ENCODE measurements around the gene CACNB2. TPM values are rescaled to one million over a fixed set of nuclear protein-coding genes. Genes with fewer than 3 reads are reported as not detected.
A peak's percentile ranks its signal among the peaks of the same experiment; 100 is the strongest.
"Not testable (repeated sequence)": the region's sequence is repeated elsewhere in the genome, so short reads cannot be mapped to it uniquely, and the experiment has no call there.

CACNB2 gene
- polyA plus RNA-seq, 6 donors from 2014 or later, result 0.16 to 0.73 (median 0.41) TPM; not detected in 1

DNA sequence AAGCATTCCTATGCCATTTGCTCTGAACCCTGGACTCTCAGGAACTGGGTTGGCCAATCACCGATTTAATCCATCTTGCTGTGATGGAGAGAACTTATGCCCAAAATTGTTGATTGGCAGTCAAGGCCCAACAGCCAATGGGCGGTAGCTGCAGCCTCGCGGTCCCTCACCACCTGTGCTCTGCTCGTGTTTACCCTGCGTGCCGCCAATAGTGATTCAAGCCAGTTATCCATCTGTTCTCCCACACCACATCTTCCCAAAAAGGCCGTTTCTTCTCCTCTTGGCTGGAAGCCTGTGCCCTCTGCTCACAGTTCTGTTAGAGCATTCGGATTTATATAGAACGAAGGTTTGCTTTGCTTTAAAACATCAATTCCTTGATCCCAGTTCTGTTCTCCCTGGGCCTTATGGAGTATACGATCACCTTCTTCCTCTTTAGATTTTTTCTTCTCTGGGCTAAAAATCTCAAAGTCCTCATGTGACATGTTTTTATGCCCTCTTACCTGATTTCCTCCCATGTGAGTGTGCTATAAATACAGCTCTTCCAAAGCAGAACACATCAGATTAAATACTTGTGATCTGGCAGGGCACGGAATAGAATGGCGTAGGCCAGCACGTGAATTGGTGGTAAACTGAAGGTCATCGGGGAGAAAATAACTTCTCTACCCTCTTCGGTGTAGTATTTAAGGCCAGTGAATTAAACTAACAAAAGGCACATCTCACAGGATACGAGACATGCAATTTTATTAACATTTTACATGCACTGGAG, 298.3 kb downstream of the CACNB2 start:
- Mint-ChIP-seq H3K4me1 (no peaks in the 10 kb centered on the region), H3K27ac (peak overlapping the region in 1 of 6 donors; percentile 12), H3K27me3 (no peaks in the 10 kb centered on the region), H3K4me3 (no peak overlapping the region), H3K9me3 (no peaks in the 10 kb centered on the region), H3K36me3 (no peaks in the 10 kb centered on the region)
- no peak for DNase-seq
- ATAC-seq (ENCODE audit: low read depth in 2 of 2), result no peak

DNA sequence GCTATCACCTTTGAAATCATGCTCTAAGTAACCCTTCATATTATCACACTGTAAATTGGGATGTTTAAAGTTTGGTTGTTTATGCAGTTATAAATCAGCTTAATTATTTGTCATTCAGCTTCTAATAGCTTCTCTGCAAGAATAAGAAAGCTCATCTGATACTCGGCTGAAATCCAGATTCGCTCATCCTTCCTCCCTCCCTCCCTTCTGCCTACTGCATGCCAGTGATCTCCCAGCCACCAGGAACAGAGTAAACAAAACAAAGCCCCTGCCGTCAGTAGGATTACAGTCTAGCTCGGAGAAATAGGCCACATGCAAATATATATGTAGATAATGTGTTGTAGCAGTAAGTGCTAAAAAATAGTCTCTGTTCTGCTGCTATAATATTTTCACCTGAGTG, 299.4 kb downstream of the CACNB2 start:
- H3K4me1 Mint-ChIP-seq, result no peaks in the 10 kb centered on the region
- DNase-seq (no peak), ATAC-seq (ENCODE audit: low read depth in 2 of 2) (no peak)
- no peaks in the 10 kb centered on the region for H3K36me3 Mint-ChIP-seq
- H3K27ac Mint-ChIP-seq, result no peak overlapping the region
- H3K27me3 Mint-ChIP-seq, result no peaks in the 10 kb centered on the region
- H3K9me3 Mint-ChIP-seq, result peaks cover 0 to 3% (median 0%) of the 10 kb centered on the region in 7 donors
- H3K4me3 Mint-ChIP-seq, result no peak overlapping the region

DNA sequence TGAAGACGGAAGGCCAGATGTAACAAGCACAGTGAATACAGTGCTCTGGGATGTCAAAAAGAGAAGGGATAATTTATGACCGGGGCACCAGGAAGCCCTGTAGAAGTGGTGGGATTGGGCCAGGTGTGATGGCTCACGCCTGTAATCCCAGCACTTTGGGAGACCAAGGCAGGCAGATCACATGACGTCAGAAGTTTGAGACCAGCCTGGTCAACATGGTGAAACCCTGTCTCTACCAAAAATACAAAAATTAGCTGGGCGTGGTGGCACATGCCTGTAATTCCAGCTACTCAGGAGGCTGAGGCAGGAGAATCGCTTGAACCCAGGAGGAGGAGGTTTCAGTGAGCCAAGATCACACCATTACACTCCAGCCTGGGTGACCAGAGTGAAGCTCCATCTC, 305.4 kb downstream of the CACNB2 start:
- not testable (repeated sequence) for H3K36me3 Mint-ChIP-seq; H3K9me3 Mint-ChIP-seq; H3K27ac Mint-ChIP-seq; H3K4me1 Mint-ChIP-seq; DNase-seq; ATAC-seq (ENCODE audit: low read depth in 2 of 2); H3K27me3 Mint-ChIP-seq; H3K4me3 Mint-ChIP-seq

DNA sequence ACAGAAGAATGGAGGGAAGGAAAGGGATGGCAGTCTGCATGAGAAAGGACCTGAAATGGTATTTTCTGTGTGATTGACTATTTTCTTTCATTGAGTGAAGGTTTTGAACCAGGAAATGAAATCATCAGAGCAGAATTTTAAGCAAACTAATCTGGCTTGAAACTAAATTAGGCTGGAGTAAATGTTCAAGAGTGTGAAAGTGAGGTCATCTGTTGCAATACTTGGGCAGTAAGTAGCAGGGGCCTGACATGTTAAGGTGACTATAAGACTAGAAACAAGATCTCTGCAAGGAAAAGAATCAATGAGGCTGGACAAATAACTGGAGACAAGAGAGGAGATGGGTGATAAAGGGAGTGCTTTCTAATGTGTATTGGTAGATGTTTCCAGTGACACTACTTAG, 306.0 kb downstream of the CACNB2 start:
- ATAC-seq (ENCODE audit: low read depth in 2 of 2) (no peak), DNase-seq (no peak)
- Mint-ChIP-seq H3K4me3 (no peak overlapping the region), H3K27ac (no peak overlapping the region), H3K9me3 (peaks cover 0 to 3% (median 0%) of the 10 kb centered on the region in 7 donors), H3K4me1 (no peaks in the 10 kb centered on the region), H3K27me3 (peaks cover 0 to 5% (median 0%) of the 10 kb centered on the region in 3 donors), H3K36me3 (no peaks in the 10 kb centered on the region)

DNA sequence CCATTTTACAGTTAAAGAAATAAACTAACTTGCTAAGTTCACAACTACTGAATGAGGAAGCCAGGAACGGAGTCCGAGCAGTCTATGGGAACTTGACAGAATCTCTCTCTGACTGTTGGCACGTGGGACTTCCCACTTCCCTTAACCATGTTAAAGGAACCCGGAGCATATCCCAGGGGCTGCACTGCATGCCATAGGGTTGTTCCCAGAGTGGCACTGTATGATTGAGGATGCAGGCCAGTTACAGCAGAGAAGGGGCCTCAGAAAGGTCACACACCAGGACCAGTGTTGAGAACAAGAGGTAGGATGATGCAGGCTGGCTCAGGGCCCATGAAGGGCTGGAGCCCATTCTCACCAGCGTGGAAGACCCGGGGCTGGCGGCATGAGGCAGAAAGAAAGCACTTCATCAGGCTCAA, 309.4 kb downstream of the CACNB2 start:
- H3K36me3 Mint-ChIP-seq, result no peaks in the 10 kb centered on the region
- no peak overlapping the region for H3K27ac Mint-ChIP-seq
- no peaks in the 10 kb centered on the region for H3K4me1 Mint-ChIP-seq
- H3K4me3 Mint-ChIP-seq, result no peak overlapping the region
- peaks cover 0 to 5% (median 0%) of the 10 kb centered on the region in 3 donors for H3K27me3 Mint-ChIP-seq
- no peak for DNase-seq
- H3K9me3 Mint-ChIP-seq, result no peaks in the 10 kb centered on the region
- ATAC-seq (ENCODE audit: low read depth in 2 of 2), result no peak

DNA sequence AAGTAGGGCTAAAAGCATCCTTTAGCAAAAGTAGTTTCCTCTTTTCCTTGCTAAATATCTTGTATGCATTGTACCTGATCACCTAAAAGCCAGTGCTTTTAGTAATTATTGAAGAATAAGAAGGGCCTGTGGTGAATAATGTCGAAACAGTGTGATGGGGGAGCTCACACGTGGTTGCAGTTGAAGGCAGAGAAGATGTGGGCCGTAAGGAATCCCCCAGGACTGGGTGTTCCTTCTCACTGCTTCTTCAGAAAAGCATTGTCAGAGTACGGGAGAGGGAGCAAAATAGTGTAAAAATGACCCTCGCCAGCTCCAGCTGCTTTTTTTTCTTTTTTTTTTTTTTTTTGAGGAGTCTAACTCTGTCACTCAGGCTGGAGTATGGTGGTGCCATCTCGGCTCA, 310.1 kb downstream of the CACNB2 start:
- H3K27me3 Mint-ChIP-seq, result peaks cover 0 to 5% (median 0%) of the 10 kb centered on the region in 3 donors
- DNase-seq (no peak), ATAC-seq (ENCODE audit: low read depth in 2 of 2) (no peak)
- peaks cover 3 to 5% (median 4%) of the 10 kb centered on the region in 3 donors for H3K4me1 Mint-ChIP-seq
- H3K9me3 Mint-ChIP-seq, result no peaks in the 10 kb centered on the region
- H3K4me3 Mint-ChIP-seq, result no peak overlapping the region
- no peaks in the 10 kb centered on the region for H3K36me3 Mint-ChIP-seq
- H3K27ac Mint-ChIP-seq, result no peak overlapping the region

DNA sequence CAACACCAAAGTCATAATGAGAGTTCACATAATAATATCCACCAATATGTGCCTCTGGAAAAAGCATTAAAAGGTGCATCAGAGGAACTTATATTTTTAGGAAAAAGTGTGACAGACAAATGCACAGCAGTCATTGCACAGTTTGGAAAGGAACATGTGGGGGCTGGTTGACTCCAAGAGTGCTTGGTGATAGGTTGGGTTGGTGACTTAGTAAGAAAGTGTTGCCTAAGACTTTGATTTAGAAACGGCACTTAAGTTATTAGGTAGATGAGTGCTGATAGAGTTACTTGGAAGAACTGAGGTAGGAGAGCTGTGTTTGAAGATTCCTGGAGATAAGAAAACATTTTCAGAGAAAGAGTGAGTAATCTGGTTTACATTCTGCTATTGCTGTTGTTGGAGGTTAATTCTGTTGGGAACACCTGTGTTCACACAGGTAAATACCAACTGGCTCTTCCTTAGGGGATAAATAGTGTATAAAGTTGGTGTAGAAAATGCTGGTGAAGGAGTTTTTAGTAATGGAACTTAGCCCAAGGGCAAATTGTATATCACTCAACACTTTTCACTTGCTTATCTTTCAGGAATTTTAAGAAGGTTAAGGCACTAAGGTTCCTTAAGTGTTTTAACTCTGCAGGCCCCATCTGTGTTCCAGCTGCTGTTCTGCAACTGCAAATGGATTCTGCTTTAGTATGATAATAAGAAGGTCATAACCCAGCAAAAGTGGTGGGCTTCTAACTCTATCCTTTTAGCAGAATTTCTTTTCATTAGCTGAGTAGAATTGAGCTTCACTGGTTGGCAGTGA, 315.1 kb downstream of the CACNB2 start:
- no peaks in the 10 kb centered on the region for H3K27me3 Mint-ChIP-seq
- H3K9me3 Mint-ChIP-seq, result no peaks in the 10 kb centered on the region
- DNase-seq (no peak), ATAC-seq (ENCODE audit: low read depth in 2 of 2) (no peak)
- no peak overlapping the region for H3K27ac Mint-ChIP-seq
- H3K36me3 Mint-ChIP-seq, result no peaks in the 10 kb centered on the region
- H3K4me1 Mint-ChIP-seq, result peaks cover 12 to 23% (median 21%) of the 10 kb centered on the region in 3 donors
- H3K4me3 Mint-ChIP-seq, result no peak overlapping the region

DNA sequence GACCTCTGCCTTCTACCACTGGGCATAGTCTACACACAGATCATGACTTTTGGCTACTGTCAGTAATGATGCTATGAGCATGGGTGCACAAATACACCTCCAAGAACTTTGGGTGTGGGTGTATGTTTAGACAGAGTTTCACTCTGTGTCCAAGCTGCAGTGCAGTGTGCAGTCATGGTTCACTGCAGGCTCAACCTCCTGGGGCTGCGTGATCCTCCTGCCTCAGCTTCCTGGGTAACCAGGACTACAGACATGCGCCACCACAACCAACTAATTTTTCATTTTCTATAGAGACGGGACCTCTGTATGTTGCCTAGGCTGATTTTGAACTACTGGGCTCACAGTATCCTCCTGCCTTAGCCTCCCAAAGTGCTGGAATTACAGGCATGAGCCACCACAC, 316.8 kb downstream of the CACNB2 start:
- H3K27ac Mint-ChIP-seq, result peak overlapping the region in 2 of 6 donors; percentile 72 to 86
- no peak for DNase-seq
- peak in 1 of 2 donors; percentile 64 for ATAC-seq (ENCODE audit: low read depth in 2 of 2)

DNA sequence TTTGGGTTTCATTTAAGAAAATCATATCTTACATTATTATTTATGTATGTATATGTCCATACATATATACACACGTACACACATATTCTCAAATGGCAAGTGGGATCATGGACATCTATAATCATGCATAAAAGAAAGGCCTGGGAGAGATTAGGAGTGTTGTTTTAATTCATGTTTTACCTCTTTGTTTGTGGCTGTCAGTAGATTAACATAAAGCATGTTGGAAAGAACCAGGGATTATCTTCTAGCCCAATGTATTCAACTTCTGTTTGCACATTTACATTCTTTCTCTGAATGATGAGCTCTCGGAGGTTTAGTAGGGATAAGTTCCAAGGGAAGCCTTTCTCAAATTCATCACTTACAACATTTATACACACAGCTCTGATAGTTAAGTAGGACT, 319.8 kb downstream of the CACNB2 start:
- Mint-ChIP-seq H3K27ac (no peak overlapping the region), H3K4me1 (peaks cover 11 to 22% (median 19%) of the 10 kb centered on the region in 3 donors), H3K36me3 (no peaks in the 10 kb centered on the region), H3K4me3 (no peak overlapping the region), H3K9me3 (peaks cover 0 to 6% (median 0%) of the 10 kb centered on the region in 7 donors), H3K27me3 (peaks cover 0 to 5% (median 3%) of the 10 kb centered on the region in 3 donors)
- DNase-seq, result no peak
- ATAC-seq (ENCODE audit: low read depth in 2 of 2), result no peak

More for the DNA sequence above, 316.8 kb downstream of the CACNB2 start:
- H3K4me1 Mint-ChIP-seq, result peaks cover 12 to 23% (median 21%) of the 10 kb centered on the region in 3 donors
- H3K9me3 Mint-ChIP-seq, result peaks cover 0 to 1% (median 0%) of the 10 kb centered on the region in 7 donors
- H3K27me3 Mint-ChIP-seq, result peaks cover 0 to 3% (median 0%) of the 10 kb centered on the region in 3 donors
- H3K4me3 Mint-ChIP-seq, result peak overlapping the region in 2 of 8 donors; percentile 2 to 18
- H3K36me3 Mint-ChIP-seq, result no peaks in the 10 kb centered on the region

DNA sequence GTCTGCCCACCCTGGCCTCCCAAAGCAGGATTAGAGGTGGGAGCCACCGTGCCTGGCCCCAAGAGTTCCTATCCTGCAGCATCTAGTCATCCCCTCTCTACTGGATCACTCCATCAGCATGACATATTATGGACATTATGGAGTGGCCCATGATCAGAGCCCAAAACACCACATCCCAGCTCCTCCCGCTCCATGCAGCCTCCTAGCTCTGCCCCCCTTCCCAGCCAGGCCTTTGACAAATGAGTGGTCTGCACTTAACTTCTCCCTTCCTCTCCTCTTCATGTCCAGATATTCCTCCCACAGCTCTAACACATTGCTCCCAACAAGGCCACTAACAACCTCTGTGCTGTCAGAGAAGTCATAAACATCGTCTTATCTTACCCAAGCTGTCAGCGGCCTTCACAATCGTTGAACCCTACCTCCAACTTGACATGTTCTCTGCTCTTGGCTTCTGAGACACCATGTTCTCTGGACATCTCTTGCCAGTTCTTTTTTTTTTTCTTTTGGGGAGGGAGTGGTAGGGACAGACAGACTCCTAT, 323.5 kb downstream of the CACNB2 start:
- no peak overlapping the region for H3K4me3 Mint-ChIP-seq
- H3K4me1 Mint-ChIP-seq, result no peaks in the 10 kb centered on the region
- H3K27me3 Mint-ChIP-seq, result peaks cover 0 to 7% (median 5%) of the 10 kb centered on the region in 3 donors
- no peak for DNase-seq
- peak overlapping the region in 1 of 6 donors; percentile 83 for H3K27ac Mint-ChIP-seq
- ATAC-seq (ENCODE audit: low read depth in 2 of 2), result no peak
- no peaks in the 10 kb centered on the region for H3K36me3 Mint-ChIP-seq
- peaks cover 0 to 6% (median 0%) of the 10 kb centered on the region in 7 donors for H3K9me3 Mint-ChIP-seq

DNA sequence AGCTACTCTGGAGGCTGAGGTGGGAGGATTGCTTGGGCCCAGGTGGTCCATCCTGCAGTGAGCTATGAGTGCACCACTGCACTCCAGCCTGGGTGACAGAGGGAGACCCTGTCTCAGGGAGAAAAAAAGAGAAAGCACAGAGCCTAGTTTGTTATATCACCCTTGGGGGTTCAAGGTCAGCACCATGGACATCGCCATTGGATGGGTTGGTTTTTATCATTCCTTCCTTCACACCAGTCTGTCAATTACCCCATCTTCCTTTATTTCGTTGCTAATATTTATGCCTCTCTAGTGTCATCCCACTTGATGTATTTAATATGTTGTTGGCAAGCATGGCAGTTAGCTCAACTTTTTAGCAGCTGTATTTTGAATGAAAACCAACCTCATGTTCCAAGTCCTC, 328.9 kb downstream of the CACNB2 start:
- peaks cover 0 to 4% (median 0%) of the 10 kb centered on the region in 3 donors for H3K27me3 Mint-ChIP-seq
- H3K36me3 Mint-ChIP-seq, result no peaks in the 10 kb centered on the region
- DNase-seq, result no peak
- ATAC-seq (ENCODE audit: low read depth in 2 of 2), result no peak
- no peak overlapping the region for H3K4me3 Mint-ChIP-seq
- H3K27ac Mint-ChIP-seq, result no peak overlapping the region
- H3K9me3 Mint-ChIP-seq, result peaks cover 0 to 6% (median 0%) of the 10 kb centered on the region in 7 donors
- peaks cover 4 to 8% (median 7%) of the 10 kb centered on the region in 3 donors for H3K4me1 Mint-ChIP-seq

DNA sequence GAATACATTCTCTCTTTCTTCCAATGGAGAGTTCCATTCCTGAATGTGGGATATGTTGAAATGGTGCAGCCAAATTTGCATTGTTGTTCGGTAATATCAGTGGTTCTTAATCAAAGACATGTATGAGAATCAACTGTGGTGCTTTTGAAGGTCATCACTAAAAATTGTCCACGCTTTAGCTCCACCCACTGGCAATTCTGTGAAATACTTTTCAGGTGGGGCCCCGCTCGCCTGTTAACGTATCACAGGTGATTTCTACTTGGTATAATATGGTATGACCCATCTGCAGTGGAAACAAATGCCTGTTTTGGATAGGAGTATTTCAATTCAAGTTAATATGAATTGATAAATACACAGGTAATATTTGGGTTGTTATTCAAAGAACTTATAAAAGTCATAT, 332.8 kb downstream of the CACNB2 start:
- H3K9me3 Mint-ChIP-seq, result no peaks in the 10 kb centered on the region
- H3K4me1 Mint-ChIP-seq, result peaks cover 4 to 8% (median 7%) of the 10 kb centered on the region in 3 donors
- H3K27me3 Mint-ChIP-seq, result no peaks in the 10 kb centered on the region
- ATAC-seq (ENCODE audit: low read depth in 2 of 2), result no peak
- H3K4me3 Mint-ChIP-seq, result no peak overlapping the region
- H3K36me3 Mint-ChIP-seq, result no peaks in the 10 kb centered on the region
- no peak for DNase-seq
- no peak overlapping the region for H3K27ac Mint-ChIP-seq

DNA sequence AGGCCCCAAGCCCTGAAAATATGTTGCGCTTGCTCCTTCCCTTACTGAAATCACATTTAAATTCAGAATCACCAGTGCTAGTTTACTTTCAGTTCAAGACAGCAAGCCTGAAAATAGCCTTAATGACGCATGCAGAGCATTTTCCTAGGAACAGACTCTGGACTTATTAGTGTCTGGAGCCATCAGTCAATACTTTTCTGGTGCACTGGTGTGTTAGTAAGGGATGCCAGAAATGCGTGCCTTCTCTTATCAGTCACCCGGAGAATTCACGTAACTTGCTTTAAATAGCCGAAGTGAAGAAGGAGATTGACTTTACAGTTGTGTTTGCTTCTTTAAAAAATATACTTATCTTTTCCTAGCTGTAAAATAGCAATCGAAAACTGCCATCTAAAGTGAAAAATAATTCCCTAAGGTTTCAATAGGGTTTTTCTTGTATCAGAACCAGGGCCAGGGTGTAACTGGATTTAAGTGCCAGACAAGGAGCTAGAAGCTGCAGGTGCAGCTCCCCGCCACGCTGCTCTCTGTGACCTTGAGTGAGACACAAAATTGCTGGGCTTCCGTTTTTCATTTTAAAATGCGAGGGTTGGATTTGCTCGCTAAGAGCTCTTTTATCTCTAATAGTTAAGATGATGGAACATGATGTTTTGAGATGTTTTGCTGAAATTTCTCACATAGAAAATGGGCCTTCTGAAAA, 333.3 kb downstream of the CACNB2 start:
- no peak overlapping the region for H3K4me3 Mint-ChIP-seq
- H3K36me3 Mint-ChIP-seq, result no peaks in the 10 kb centered on the region
- ATAC-seq (ENCODE audit: low read depth in 2 of 2), result no peak
- H3K4me1 Mint-ChIP-seq, result peaks cover 4 to 8% (median 7%) of the 10 kb centered on the region in 3 donors
- no peak for DNase-seq
- H3K27me3 Mint-ChIP-seq, result no peaks in the 10 kb centered on the region
- no peaks in the 10 kb centered on the region for H3K9me3 Mint-ChIP-seq
- no peak overlapping the region for H3K27ac Mint-ChIP-seq

Data from naive B cell (primary cell).